ENCODE measurements around the gene GAS6. TPM values are rescaled to one million over a fixed set of nuclear protein-coding genes. Genes with fewer than 3 reads are reported as not detected.

GAS6 gene
- total RNA-seq, 1 donor from 2014 or later: 0.62 TPM

GRCh38 chr13:113850722-113851479 is 13.0 kb downstream of the GAS6 start:
- intact Hi-C loops (cut with micrococcal nuclease): no loop called here
- no peak overlapping the region for H3K27ac Mint-ChIP-seq
- H3K36me3 Mint-ChIP-seq (ENCODE audit: low read depth): no peaks in the 10 kb centered on the region
- no peak overlapping the region for H3K4me3 Mint-ChIP-seq
- H3K4me1 Mint-ChIP-seq (ENCODE audit: low read depth): peaks cover 8% of the 10 kb centered on the region
- no peaks in the 10 kb centered on the region for H3K9me3 Mint-ChIP-seq
- peaks cover 1% of the 10 kb centered on the region for H3K27me3 Mint-ChIP-seq (ENCODE audit: insufficient read depth)
- DNase-seq (ENCODE audit: low spot score): no peak

DNA sequence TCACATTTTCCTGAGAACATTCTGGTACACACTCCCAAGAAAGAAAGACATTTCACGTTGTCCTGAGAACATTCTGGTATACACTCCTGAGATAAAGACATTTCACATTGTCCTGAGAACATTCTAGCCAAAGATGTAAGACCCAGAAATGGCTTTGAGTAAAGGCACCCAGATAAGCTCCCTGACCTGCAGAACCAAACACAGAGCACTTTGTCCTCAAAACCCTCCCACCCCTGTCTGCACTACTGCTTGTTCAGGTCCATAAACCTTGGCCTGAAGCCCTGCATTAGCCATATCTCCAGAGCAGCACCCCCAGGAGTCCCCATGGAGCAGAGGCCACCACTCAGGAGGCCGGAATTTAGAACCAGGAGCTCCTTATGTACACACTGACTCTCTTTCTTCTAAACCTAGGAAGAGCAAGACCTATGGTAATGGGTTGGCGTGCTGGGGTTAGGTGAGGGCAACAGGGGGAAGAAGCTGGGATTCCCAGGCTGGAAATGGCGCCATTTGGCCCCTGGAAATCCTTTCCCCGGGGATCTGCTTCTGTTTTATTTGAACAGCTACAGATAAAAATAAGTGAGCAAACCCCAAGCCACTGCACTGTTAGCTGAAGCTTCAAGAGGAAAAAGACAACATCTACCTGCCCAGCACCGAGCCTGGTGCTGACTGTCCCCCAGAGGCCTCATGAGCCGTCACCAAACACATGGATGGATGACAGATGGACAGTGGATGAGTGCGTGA is 13.7 kb downstream of the GAS6 start:
- peaks cover 16% of the 10 kb centered on the region for H3K4me1 Mint-ChIP-seq (ENCODE audit: low read depth)
- H3K36me3 Mint-ChIP-seq (ENCODE audit: low read depth): no peaks in the 10 kb centered on the region
- no peaks in the 10 kb centered on the region for H3K9me3 Mint-ChIP-seq
- no peak for DNase-seq (ENCODE audit: low spot score)
- intact Hi-C loops (cut with micrococcal nuclease): no loop called here
- no peak overlapping the region for H3K4me3 Mint-ChIP-seq
- no peak overlapping the region for H3K27ac Mint-ChIP-seq
- H3K27me3 Mint-ChIP-seq (ENCODE audit: insufficient read depth): peaks cover 1% of the 10 kb centered on the region

GRCh38 chr13:113849546-113849945 is 14.3 kb downstream of the GAS6 start:
- H3K4me3 Mint-ChIP-seq: no peak overlapping the region
- no peaks in the 10 kb centered on the region for H3K9me3 Mint-ChIP-seq
- H3K27me3 Mint-ChIP-seq (ENCODE audit: insufficient read depth): peaks cover 1% of the 10 kb centered on the region
- H3K27ac Mint-ChIP-seq: no peak overlapping the region
- intact Hi-C loops (cut with micrococcal nuclease): no loop called here
- no peaks in the 10 kb centered on the region for H3K36me3 Mint-ChIP-seq (ENCODE audit: low read depth)
- peaks cover 17% of the 10 kb centered on the region for H3K4me1 Mint-ChIP-seq (ENCODE audit: low read depth)
- no peak for DNase-seq (ENCODE audit: low spot score)

DNA sequence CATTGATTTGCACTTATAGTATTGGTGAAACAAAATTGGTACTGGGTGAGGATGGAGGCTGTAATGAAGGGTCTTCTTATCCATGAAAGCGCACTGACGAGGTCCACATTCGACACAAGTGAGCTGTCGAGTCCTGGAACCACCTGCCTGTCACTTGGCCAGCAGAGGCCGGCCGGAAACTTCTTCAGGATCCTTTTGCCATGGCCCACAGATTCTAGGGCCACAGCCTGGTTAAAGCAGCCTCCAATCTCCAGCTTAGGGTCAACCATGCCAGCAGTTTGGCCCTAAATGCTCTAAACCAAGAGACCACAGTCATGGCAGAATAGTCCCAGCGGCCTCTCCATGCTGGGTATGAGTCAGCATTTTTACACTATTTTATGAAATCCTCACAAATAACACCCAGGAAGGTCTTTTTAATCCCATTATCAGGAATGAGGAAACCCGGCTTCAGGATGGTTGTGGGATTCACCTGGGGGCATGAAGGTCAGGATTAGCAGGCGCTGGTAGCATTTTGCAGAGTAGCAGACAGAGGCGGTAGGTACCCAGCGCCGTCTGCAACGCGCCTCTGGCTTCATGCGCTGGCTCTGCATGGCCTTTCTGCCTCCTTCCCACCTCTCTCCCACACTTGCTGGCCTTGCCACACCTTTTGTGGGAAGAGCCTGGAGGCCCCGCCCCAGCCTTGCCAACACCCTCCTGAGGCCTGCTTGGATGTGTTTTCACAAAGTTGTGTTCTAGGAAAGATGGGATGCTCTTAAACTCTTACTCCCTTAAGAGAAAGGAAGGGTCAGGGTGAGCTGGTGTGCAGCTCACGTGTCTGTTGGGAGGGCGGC is 15.2 kb downstream of the GAS6 start:
- no peak for DNase-seq (ENCODE audit: low spot score)
- H3K4me3 Mint-ChIP-seq: no peak overlapping the region
- peaks cover 17% of the 10 kb centered on the region for H3K4me1 Mint-ChIP-seq (ENCODE audit: low read depth)

DNA sequence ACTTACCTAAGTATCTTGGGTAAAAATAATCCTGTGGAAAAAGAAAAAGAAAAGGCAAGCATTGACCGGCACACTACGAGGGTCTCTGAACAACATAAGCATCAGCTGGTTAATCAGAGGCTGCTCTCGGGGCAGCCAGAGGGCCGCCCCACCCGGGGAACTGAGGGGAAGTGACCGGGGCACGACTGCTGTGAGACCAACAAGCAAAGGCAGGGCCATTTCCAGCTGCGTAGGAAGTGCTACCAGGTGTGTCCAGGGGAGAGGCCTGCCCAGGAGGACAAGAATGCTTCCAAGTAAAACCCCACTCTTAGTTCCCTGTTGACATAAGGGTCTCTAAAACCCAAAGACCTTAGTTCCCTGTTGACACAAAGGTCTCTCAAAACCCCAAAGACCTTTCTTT is 15.9 kb downstream of the GAS6 start:
- Mint-ChIP-seq H3K4me3 (no peak overlapping the region), H3K36me3 (ENCODE audit: low read depth) (no peaks in the 10 kb centered on the region), H3K27me3 (ENCODE audit: insufficient read depth) (peaks cover 1% of the 10 kb centered on the region), H3K4me1 (ENCODE audit: low read depth) (peaks cover 17% of the 10 kb centered on the region), H3K9me3 (no peaks in the 10 kb centered on the region), H3K27ac (no peak overlapping the region)
- intact Hi-C loops (cut with micrococcal nuclease): no loop called here
- no peak for DNase-seq (ENCODE audit: low spot score)

More for the DNA sequence above, 15.2 kb downstream of the GAS6 start:
- Mint-ChIP-seq H3K36me3 (ENCODE audit: low read depth) (no peaks in the 10 kb centered on the region), H3K9me3 (no peaks in the 10 kb centered on the region), H3K27ac (no peak overlapping the region), H3K27me3 (ENCODE audit: insufficient read depth) (peaks cover 1% of the 10 kb centered on the region)
- intact Hi-C loops (cut with micrococcal nuclease): no loop called here

- H3K27me3 Mint-ChIP-seq (ENCODE audit: insufficient read depth): peaks cover 1% of the 10 kb centered on the region
- intact Hi-C loops (cut with micrococcal nuclease): no loop called here
- no peaks in the 10 kb centered on the region for H3K9me3 Mint-ChIP-seq
- no peak overlapping the region for H3K4me3 Mint-ChIP-seq
- peaks cover 17% of the 10 kb centered on the region for H3K4me1 Mint-ChIP-seq (ENCODE audit: low read depth)
- no peak overlapping the region for H3K27ac Mint-ChIP-seq
- DNase-seq (ENCODE audit: low spot score): peak; percentile 9
- H3K36me3 Mint-ChIP-seq (ENCODE audit: low read depth): no peaks in the 10 kb centered on the region
Observed at GRCh38 chr13:113846636-113847318, 17.1 kb downstream of the GAS6 start.

DNA sequence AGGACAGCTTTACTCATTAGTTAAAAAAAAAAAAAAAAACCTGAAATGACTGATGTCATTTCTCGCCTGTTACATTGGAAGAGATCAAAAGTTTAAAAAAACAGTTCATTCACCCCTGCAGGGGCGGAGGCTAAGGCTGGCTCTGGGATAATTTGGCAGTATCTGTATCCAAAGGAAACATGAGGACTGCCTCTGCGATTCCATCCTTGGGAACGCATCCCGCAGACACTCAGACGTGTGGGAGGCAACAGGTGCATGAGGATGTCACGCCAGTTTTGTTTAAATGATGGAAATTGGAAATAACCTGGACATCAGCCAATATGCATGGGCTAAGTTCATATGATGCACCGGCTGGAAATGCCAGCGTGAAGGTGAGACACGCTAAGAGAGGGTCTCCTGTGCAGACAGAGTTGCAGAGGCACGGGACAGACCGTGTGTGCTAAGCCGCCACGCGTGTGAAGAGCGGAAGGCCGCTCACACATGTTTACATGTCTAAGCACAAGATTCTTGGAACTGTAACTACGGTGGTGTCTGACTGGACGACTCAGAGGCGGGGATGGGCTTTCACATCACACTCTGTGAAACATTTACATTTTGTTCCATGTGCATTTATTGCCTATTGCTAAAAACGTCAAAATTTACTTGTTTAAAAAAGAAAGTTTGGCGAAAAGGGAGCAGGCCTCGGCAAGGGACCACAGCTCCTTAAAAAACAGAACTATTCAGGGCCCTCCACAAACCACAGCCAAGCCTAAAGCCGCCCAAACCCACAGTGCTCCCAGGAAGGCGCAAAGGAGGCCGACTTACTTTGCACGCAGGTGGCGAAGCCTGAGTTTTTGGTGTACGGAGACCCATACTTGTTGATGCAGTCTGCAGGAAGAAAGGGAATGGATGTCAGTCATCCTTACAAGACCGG is 17.9 kb downstream of the GAS6 start:
- no peak overlapping the region for H3K27ac Mint-ChIP-seq
- no peaks in the 10 kb centered on the region for H3K9me3 Mint-ChIP-seq

GRCh38 chr13:113845055-113845454 is 18.8 kb downstream of the GAS6 start:
- Mint-ChIP-seq H3K27ac (no peak overlapping the region), H3K27me3 (ENCODE audit: insufficient read depth) (peaks cover 1% of the 10 kb centered on the region), H3K4me1 (ENCODE audit: low read depth) (peaks cover 17% of the 10 kb centered on the region), H3K36me3 (ENCODE audit: low read depth) (no peaks in the 10 kb centered on the region), H3K9me3 (no peaks in the 10 kb centered on the region), H3K4me3 (no peak overlapping the region)
- DNase-seq (ENCODE audit: low spot score): no peak
- intact Hi-C loops (cut with micrococcal nuclease): no loop called here

More for the DNA sequence above, 17.9 kb downstream of the GAS6 start:
- no peak for DNase-seq (ENCODE audit: low spot score)
- no peaks in the 10 kb centered on the region for H3K36me3 Mint-ChIP-seq (ENCODE audit: low read depth)
- H3K4me1 Mint-ChIP-seq (ENCODE audit: low read depth): peaks cover 17% of the 10 kb centered on the region
- intact Hi-C loops (cut with micrococcal nuclease): no loop called here
- peak overlapping the region; percentile 35 for H3K4me3 Mint-ChIP-seq
- peaks cover 1% of the 10 kb centered on the region for H3K27me3 Mint-ChIP-seq (ENCODE audit: insufficient read depth)

DNA sequence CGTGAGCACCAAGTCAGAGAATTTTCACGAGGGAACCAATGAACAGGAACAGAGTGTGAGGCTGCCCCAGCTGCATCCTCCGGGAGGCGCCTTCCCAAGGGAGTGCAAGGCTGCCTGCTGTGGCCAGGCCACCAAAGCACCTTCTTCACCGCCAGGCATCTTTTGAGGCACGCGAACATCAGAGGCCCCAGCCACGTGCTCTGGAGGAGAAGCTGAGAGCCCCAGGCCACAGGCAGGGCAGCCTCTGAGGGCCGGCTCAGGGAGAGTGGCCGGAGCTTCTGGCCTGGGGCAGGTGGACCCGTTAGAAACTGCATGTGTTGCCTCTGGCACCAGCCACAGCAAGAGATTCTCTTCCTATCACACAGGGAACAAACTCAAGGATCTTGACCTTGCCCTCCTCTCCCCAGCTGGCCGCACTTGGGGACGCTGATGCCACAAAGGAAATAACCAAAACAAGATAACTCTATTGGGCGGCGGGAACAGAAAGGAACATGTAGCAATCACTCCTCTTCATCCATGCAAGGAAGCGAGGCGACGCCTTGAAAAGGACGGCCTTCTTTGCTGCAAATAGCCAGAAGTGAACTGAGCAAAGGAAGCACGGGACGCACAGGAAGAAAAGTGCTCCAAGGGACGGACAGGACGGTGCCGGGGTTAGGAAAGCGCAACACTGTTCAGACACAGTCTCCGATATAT is 19.9 kb downstream of the GAS6 start:
- intact Hi-C loops (cut with micrococcal nuclease): no loop called here
- Mint-ChIP-seq H3K36me3 (ENCODE audit: low read depth) (no peaks in the 10 kb centered on the region), H3K9me3 (no peaks in the 10 kb centered on the region), H3K4me3 (no peak overlapping the region), H3K4me1 (ENCODE audit: low read depth) (peaks cover 17% of the 10 kb centered on the region), H3K27me3 (ENCODE audit: insufficient read depth) (peaks cover 1% of the 10 kb centered on the region), H3K27ac (no peak overlapping the region)
- DNase-seq (ENCODE audit: low spot score): no peak

DNA sequence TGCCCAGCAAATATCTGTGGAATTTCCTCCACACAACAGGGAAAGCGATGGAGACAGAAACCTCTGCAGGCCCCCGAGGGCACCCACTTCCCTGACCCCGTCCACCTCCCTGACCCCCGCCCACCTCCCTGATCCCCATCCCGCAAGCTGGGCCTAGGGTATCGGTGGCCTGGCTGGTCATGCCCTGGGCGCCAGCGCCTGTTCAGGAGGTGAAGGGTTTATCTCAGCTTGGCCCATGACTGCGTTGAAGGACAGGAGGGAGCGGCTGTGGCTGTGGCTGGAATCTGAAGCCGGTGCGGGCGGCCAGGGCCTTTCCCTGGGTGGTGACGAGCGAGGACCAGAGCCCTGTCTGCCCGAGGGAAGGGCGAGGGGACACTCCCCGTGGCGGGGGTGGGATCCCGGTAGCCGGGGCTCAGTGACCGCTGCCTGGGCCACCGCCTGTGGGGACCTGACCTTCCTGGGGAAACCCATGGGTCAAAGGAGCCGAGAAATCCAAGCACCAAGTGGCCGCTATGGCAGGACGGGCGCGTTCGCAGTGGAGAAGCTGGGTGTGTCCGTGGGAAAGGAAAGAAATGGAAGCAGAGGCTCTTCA is 20.7 kb downstream of the GAS6 start:
- Mint-ChIP-seq H3K4me3 (no peak overlapping the region), H3K27me3 (ENCODE audit: insufficient read depth) (peaks cover 1% of the 10 kb centered on the region), H3K4me1 (ENCODE audit: low read depth) (peaks cover 17% of the 10 kb centered on the region), H3K27ac (no peak overlapping the region), H3K36me3 (ENCODE audit: low read depth) (no peaks in the 10 kb centered on the region), H3K9me3 (no peaks in the 10 kb centered on the region)
- DNase-seq (ENCODE audit: low spot score): no peak
- intact Hi-C loops (cut with micrococcal nuclease): no loop called here

DNA sequence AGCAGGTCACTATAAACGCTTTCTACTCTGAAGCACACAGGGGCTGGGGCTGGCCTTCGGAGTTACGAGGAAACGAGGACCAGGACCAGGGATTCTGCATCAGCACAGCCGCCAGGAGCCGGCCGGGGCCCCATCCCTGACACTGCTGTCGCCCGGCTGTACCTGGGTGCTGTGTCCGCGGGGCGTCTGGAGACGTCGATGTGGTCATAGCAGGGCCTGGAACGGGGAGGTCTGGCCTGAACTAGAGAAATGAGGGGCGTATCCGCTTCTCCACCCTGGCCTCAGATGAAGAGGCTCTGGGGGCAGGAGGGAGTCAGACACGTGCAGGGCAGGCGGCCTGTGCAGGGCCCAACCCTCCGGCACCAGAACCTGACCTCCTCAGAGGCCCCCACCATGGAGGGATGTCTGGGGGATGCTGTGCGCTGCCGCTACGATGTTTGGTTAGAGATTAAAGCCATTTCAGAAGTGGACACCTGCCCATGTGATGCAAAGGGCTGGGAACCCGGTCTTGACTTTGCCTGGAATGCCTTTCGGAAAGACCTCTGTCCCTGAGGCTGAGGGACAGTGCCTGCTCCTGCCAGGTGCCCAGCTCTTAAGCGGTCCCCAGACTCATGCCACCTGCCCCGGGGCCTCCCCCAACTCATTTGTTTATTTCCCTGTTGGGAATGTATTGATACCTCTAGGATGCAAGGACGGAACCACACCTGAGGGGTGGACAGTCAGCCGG is 21.4 kb downstream of the GAS6 start:
- H3K4me1 Mint-ChIP-seq (ENCODE audit: low read depth): peaks cover 21% of the 10 kb centered on the region

More for the DNA sequence above, 21.4 kb downstream of the GAS6 start:
- intact Hi-C loops (cut with micrococcal nuclease): no loop called here
- Mint-ChIP-seq H3K36me3 (ENCODE audit: low read depth) (no peaks in the 10 kb centered on the region), H3K27me3 (ENCODE audit: insufficient read depth) (peaks cover 1% of the 10 kb centered on the region), H3K9me3 (no peaks in the 10 kb centered on the region), H3K4me3 (no peak overlapping the region), H3K27ac (no peak overlapping the region)
- DNase-seq (ENCODE audit: low spot score): no peak
